ENCODE measurements around the gene USHBP1. TPM values are rescaled to one million over a fixed set of nuclear protein-coding genes. Genes with fewer than 3 reads are reported as not detected.

The USHBP1 gene
- total RNA-seq, 1 experiment from 2014 or later, result 6.4 TPM

DNA sequence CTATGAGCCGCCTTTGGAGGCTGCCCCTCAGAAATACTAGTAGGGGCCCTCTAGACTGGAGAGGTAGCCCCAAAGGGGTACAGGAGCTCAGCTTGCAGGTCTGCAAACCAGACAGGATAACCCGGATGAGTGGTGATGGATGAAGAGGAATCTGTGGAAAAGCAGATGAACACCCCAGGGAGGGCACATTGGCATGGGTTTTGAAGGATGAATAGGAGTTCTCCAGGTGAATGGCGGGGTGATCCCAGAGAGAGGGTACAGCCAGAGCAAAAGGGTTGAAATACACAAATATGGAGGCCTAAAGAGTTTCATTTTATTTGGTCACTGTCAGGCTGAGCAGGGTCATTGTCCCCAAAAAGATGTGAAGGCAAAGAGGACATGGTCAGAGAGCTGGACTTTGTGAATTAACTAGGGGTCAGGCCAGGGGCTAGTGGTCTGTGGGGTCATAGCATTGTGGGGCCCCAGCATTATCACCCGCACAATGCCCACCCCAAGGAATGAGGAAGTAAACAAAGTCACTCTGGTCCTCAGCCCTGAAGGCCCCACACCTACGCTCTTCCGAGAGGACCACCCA, 23.6 kb downstream of the USHBP1 start:
- Mint-ChIP-seq H3K36me3 (ENCODE audit: insufficient read depth in 1 of 3, low read depth in 3 of 3) (peaks cover 4 to 42% (median 32%) of the 10 kb centered on the region in 3 experiments; a peak in 6 of 7 replicates), H3K27ac (peak overlapping the region; percentile 14 to 87 (median 58); a peak in 4 of 7 replicates), H3K4me1 (peaks cover 26 to 30% of the 10 kb centered on the region in 2 experiments), H3K27me3 (ENCODE audit: low read depth) (peaks cover 2% of the 10 kb centered on the region; the same call in 1 of the 2 replicates), H3K4me3 (no peak overlapping the region; a peak in 1 of 5 replicates), H3K9me3 (no peaks in the 10 kb centered on the region; a peak in 1 of 5 replicates)
- no peak overlapping the region for H3K27ac ChIP-seq (ENCODE audit: insufficient read length, low read depth, low read length)
- no peak for DNase-seq
- no peak overlapping the region for H3K4ac ChIP-seq (ENCODE audit: low read depth, low read length)
- H3K79me1 ChIP-seq (ENCODE audit: insufficient read depth, low read depth, low read length, poor library complexity, severe bottlenecking), result peaks cover 3% of the 10 kb centered on the region
- H3K9ac ChIP-seq (ENCODE audit: extremely low read depth, insufficient read length, low read length), result no peak overlapping the region
- H4K91ac ChIP-seq (ENCODE audit: insufficient read length, low read depth, low read length), result no peak overlapping the region
- no peak overlapping the region for H3T11ph ChIP-seq (ENCODE audit: low read length)
- H3K56ac ChIP-seq (ENCODE audit: insufficient read length, low read depth, low read length), result no peak overlapping the region
- H4K5ac ChIP-seq (ENCODE audit: insufficient read length, low read depth, low read length), result no peak overlapping the region
- H3K27me3 ChIP-seq (ENCODE audit: insufficient read depth, low read length), result no peaks in the 10 kb centered on the region
- H2BK20ac ChIP-seq (ENCODE audit: low read depth, low read length, poor library complexity, severe bottlenecking), result no peak overlapping the region
- no peaks in the 10 kb centered on the region for H4K20me1 ChIP-seq (ENCODE audit: control insufficient read depth, insufficient read depth, insufficient read length)
- H2AK5ac ChIP-seq (ENCODE audit: insufficient read length, low read length), result no peak overlapping the region
- no peaks in the 10 kb centered on the region; the same call in 1 of the 2 replicates for H3K4me1 ChIP-seq (ENCODE audit: insufficient read depth, low read length)
- no CpG with 5 or more reads among the region's 6 CpGs for WGBS (ENCODE audit: extremely low coverage, insufficient read length, low lambda C conversion rate)
- no peak overlapping the region for H2BK12ac ChIP-seq (ENCODE audit: insufficient read length, low read depth, low read length)
- no peak overlapping the region for H2BK120ac ChIP-seq (ENCODE audit: low read depth, low read length, poor library complexity, severe bottlenecking)
- no peak overlapping the region; the same call in 1 of the 2 replicates for H3K14ac ChIP-seq (ENCODE audit: insufficient read depth, low read length)
- H2BK15ac ChIP-seq (ENCODE audit: low read depth, low read length), result no peak overlapping the region
- TF ChIP-seq, protein P1, sequence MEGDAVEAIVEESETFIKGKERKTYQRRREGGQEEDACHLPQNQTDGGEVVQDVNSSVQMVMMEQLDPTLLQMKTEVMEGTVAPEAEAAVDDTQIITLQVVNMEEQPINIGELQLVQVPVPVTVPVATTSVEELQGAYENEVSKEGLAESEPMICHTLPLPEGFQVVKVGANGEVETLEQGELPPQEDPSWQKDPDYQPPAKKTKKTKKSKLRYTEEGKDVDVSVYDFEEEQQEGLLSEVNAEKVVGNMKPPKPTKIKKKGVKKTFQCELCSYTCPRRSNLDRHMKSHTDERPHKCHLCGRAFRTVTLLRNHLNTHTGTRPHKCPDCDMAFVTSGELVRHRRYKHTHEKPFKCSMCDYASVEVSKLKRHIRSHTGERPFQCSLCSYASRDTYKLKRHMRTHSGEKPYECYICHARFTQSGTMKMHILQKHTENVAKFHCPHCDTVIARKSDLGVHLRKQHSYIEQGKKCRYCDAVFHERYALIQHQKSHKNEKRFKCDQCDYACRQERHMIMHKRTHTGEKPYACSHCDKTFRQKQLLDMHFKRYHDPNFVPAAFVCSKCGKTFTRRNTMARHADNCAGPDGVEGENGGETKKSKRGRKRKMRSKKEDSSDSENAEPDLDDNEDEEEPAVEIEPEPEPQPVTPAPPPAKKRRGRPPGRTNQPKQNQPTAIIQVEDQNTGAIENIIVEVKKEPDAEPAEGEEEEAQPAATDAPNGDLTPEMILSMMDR (conservative IDR thresholded peaks at IDR 0.05), result no peak
- no peak overlapping the region for H4K8ac ChIP-seq (replicated peaks; ENCODE audit: insufficient read length, low read depth, low read length)
- H3K23ac ChIP-seq (ENCODE audit: insufficient read length, low read depth, low read length), result no peak overlapping the region
- H3K79me2 ChIP-seq (ENCODE audit: insufficient read depth, low read length), result peaks cover 26% of the 10 kb centered on the region; the same call in 1 of the 2 replicates
- no peak overlapping the region for H3K18ac ChIP-seq (ENCODE audit: insufficient read length, low read depth, low read length)
- H3K9me3 ChIP-seq (ENCODE audit: control insufficient read depth, low read depth, low read length), result no peaks in the 10 kb centered on the region
- no peak overlapping the region for H2AFZ ChIP-seq (ENCODE audit: low read length)
- peak overlapping the region; percentile 10 for H3K4me2 ChIP-seq (ENCODE audit: insufficient read depth, insufficient read length, low read length)
- no peak overlapping the region for H2BK5ac ChIP-seq (ENCODE audit: insufficient read length, low read length)
- H3K23me2 ChIP-seq (ENCODE audit: insufficient read length, low read depth, low read length, poor library complexity, severe bottlenecking), result peaks cover 9% of the 10 kb centered on the region

Measured in H9 (cell line).